SK-N-SH (cell line): ENCODE measurements around the gene ZNF133. TPM values are rescaled to one million over a fixed set of nuclear protein-coding genes. Genes with fewer than 3 reads are reported as not detected.

Source experiments
- CTCF ChIA-PET: fragments of 300-600, 350-600 bp; formaldehyde crosslinking; extraction: SDS; loops from one replicate; lab custom pipeline; 2021; lab: Yijun Ruan, JAX
- POLR2A ChIA-PET: fragments of 350-600 bp; sonication (Branson Sonifier 250); formaldehyde crosslinking; extraction: SDS; loops from one replicate; lab custom pipeline; 2020; ENCODE audit warnings: antibody characterized with exemption, inconsistent platforms; lab: Yijun Ruan, JAX
- DNase-seq: peaks from one replicate; pipeline ENCODE4 v3.0.0; 2012
- H2AFZ ChIP-seq: fragments of 200-600 bp; sonication (generic); 2 replicates; pipeline ENCODE4 v1.8.1; 2016; ENCODE audit warnings: antibody characterized with exemption, mild to moderate bottlenecking, low read depth
- H3F3A ChIP-seq: fragments of 200-600 bp; sonication (generic); replicated peaks from 2 replicates; pipeline ENCODE3; 2016; ENCODE audit warnings: antibody characterized with exemption, mild to moderate bottlenecking; ENCODE audit not compliant: insufficient read depth
- H3K27ac ChIP-seq, 2 experiments: fragments of 200-500 bp in 1 of 2; fragments of 200-600 bp in 1 of 2; sonication (Bioruptor generic) in 1 of 2; sonication (generic), shearing (Covaris generic) in 1 of 2; 2 replicates each; pipeline versions ENCODE4 v1.5.1 to v1.6.1; 2014 to 2016; ENCODE audit warnings: low read depth in 2 of 2, inconsistent platforms in 1 of 2, low read length in 1 of 2, mild to moderate bottlenecking in 1 of 2, mixed read lengths in 1 of 2
- H3K27me3 ChIP-seq: fragments of 200-600 bp; sonication (generic), shearing (Covaris generic); 2 replicates; pipeline ENCODE4 v1.6.1; 2016; ENCODE audit warnings: mixed run types; ENCODE audit not compliant: insufficient read depth
- H3K36me3 ChIP-seq, 2 experiments: fragments of 200-500 bp in 1 of 2; fragments of 200-600 bp in 1 of 2; sonication (Bioruptor generic) in 1 of 2; sonication (generic) in 1 of 2; replicated peaks in 1 of 2; 2 replicates each; pipeline versions ENCODE3 to v1.5.1; 2014 to 2016; ENCODE audit warnings: low read length in 1 of 2, mild to moderate bottlenecking in 1 of 2; ENCODE audit not compliant: insufficient read depth in 2 of 2, control insufficient read depth in 1 of 2
- H3K4me1 ChIP-seq, 2 experiments: fragments of 200-500 bp in 1 of 2; fragments of 200-600 bp in 1 of 2; sonication (Bioruptor generic) in 1 of 2; sonication (generic), shearing (Covaris generic) in 1 of 2; 2 replicates each; pipeline versions ENCODE4 v1.5.1 to v1.6.1; 2014 to 2016; ENCODE audit warnings: low read depth in 1 of 2, low read length in 1 of 2, mixed run types in 1 of 2; ENCODE audit not compliant: insufficient read depth in 2 of 2, control insufficient read depth in 1 of 2
- H3K4me2 ChIP-seq: fragments of 200-600 bp; sonication (generic), shearing (Covaris generic); 2 replicates; pipeline ENCODE4 v1.6.1; 2017; ENCODE audit warnings: mixed run types
- H3K4me3 ChIP-seq, 2 experiments: fragments of 200-500 bp in 1 of 2; fragments of 200-600 bp in 1 of 2; sonication (Bioruptor generic) in 1 of 2; sonication (generic), shearing (Covaris generic) in 1 of 2; 2 replicates each; pipeline versions ENCODE4 v1.5.1 to v1.8.1; 2014 to 2016; ENCODE audit warnings: low read depth in 2 of 2, inconsistent platforms in 1 of 2, low read length in 1 of 2, mild to moderate bottlenecking in 1 of 2, mixed read lengths in 1 of 2, moderate library complexity in 1 of 2
- H3K79me2 ChIP-seq: fragments of 200-600 bp; sonication (generic); 2 replicates; pipeline ENCODE4 v1.8.1; 2017; ENCODE audit warnings: mild to moderate bottlenecking; ENCODE audit not compliant: insufficient read depth
- H3K9ac ChIP-seq: fragments of 200-600 bp; sonication (generic); 2 replicates; pipeline ENCODE4 v1.6.1; 2017; ENCODE audit warnings: mixed run types
- H3K9me2 ChIP-seq: fragments of 200-600 bp; sonication (generic); 2 replicates; pipeline ENCODE4 v1.6.1; 2017; ENCODE audit warnings: mixed run types
- H3K9me3 ChIP-seq: fragments of 200-600 bp; sonication (generic); 2 replicates; pipeline ENCODE4 v1.6.1; 2017; ENCODE audit warnings: mixed run types, mild to moderate bottlenecking, moderate library complexity
- H4K20me1 ChIP-seq: fragments of 200-600 bp; sonication (generic); 2 replicates; pipeline ENCODE4 v1.6.1; 2017; ENCODE audit warnings: mild to moderate bottlenecking, mixed run types; ENCODE audit not compliant: insufficient read depth
- CHD2 ChIP-seq: fragments of 150-350 bp; IDR thresholded peaks from 2 replicates; pipeline ENCODE4 v1.6.1; 2018; ENCODE audit warnings: low read length; ENCODE audit not compliant: partially characterized antibody
- ELF1 ChIP-seq: IDR thresholded peaks from 2 replicates; pipeline ENCODE4 v1.4.0; 2012
- EZH2phosphoT487 ChIP-seq: fragments of 200-600 bp; sonication (generic); IDR thresholded peaks from 2 replicates; pipeline ENCODE4 v1.6.1; 2017; ENCODE audit warnings: low read depth, mixed run types, mild to moderate bottlenecking, antibody characterized with exemption, moderate library complexity, borderline replicate concordance
- FOSL2 ChIP-seq: IDR thresholded peaks from 2 replicates; pipeline ENCODE4 v1.4.0; 2012; ENCODE audit warnings: low read depth, mild to moderate bottlenecking, moderate library complexity, borderline replicate concordance
- GABPA ChIP-seq: IDR thresholded peaks from 2 replicates; pipeline ENCODE4 v1.4.0; 2012; ENCODE audit warnings: low read depth, mild to moderate bottlenecking
- GATA2 ChIP-seq: sonication (generic); formaldehyde crosslinking; IDR thresholded peaks from 2 replicates; pipeline ENCODE4 v1.5.0; 2020; ENCODE audit warnings: mild to moderate bottlenecking, missing genetic modification reagents
- JUND ChIP-seq: IDR thresholded peaks from 2 replicates; pipeline ENCODE4 v1.4.0; 2012
- RAD21 ChIP-seq: IDR thresholded peaks from 2 replicates; pipeline ENCODE4 v1.6.1; 2012; ENCODE audit warnings: mild to moderate bottlenecking, low read length
- RCOR1 ChIP-seq: fragments of 150-350 bp; IDR thresholded peaks from 2 replicates; pipeline ENCODE4 v1.6.1; 2017; ENCODE audit warnings: antibody characterized with exemption, low read length
- RXRA ChIP-seq: IDR thresholded peaks from 2 replicates; pipeline ENCODE4 v1.4.0; 2012; ENCODE audit warnings: low read depth, mild to moderate bottlenecking, borderline replicate concordance
- SMC3 ChIP-seq: IDR thresholded peaks from 2 replicates; pipeline ENCODE4 v1.6.1; 2012; ENCODE audit warnings: low read depth, low read length, improper control_type of control experiment
- TAF1 ChIP-seq: IDR thresholded peaks from 2 replicates; pipeline ENCODE4 v1.6.1; 2012; ENCODE audit warnings: low read depth, mild to moderate bottlenecking, low read length, moderate library complexity, borderline replicate concordance
- TCF12 ChIP-seq: IDR thresholded peaks from 2 replicates; pipeline ENCODE4 v1.4.0; 2012
- WGBS: methylation state at CpG from one replicate; pipeline ENCODE4 v1.1.6; 2017; ENCODE audit warnings: low lambda C conversion rate; 5-methylcytosine and 5-hydroxymethylcytosine counted together
- polyA plus RNA-seq, 3 experiments: library from polyadenylated mRNA; depleted of rRNA; stranded (reverse); fragments of >200 nt; gene quantifications; 2 replicates each; pipeline ENCODE4 v1.2.3, GENCODE V29; 2012
- TF ChIP-seq, protein P1 (sequence below): fragments of 150-350 bp; IDR thresholded peaks from 2 replicates; pipeline ENCODE4 v1.6.1; 2017; ENCODE audit warnings: antibody characterized with exemption, low read length, low read depth, borderline replicate concordance
- TF ChIP-seq, protein P2 (sequence below): IDR thresholded peaks from 2 replicates; pipeline ENCODE4 v1.4.0; 2012; ENCODE audit warnings: low read depth, borderline replicate concordance
- TF ChIP-seq, protein P3 (sequence below): IDR thresholded peaks from 2 replicates; pipeline ENCODE4; 2012
- TF ChIP-seq, protein P4 (sequence below): IDR thresholded peaks from 2 replicates; pipeline ENCODE4 v1.6.1; 2012; ENCODE audit warnings: mild to moderate bottlenecking, low read depth, low read length, moderate library complexity
- TF ChIP-seq, protein P5 (sequence below): IDR thresholded peaks from 2 replicates; pipeline ENCODE4 v1.4.0; 2012; ENCODE audit warnings: low read depth, borderline replicate concordance

Gene ZNF133
- polyA plus RNA-seq, 1 of the 3 experiments (the other 2 are of a cell fraction) = 15.5 TPM

DNA sequence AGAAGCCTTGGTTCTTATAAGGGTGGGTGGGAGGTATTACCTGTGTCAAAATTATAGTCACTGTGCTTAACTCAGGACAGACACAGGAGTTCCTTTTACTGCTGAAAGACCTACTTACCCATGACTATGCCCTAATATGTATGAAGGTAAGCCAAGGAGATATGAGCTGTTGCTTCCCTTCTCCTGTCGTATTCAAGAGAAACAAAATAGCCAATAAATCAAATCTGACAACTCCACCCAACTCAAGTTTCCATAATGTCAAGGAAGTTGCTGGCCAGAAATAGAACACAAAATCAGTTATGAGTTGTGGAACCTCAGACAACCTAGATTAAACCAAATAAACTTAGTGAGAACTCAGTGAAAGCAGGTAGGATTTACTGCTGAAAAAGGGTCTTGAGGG lies 25.1 kb downstream of the ZNF133 start:
- no peak overlapping the region for H3K4me2 ChIP-seq
- no peak for TF ChIP-seq EZH2phosphoT487
- no peak for TF ChIP-seq FOSL2
- no peak for TF ChIP-seq RCOR1
- no peak for TF ChIP-seq RXRA
- TF ChIP-seq, protein P1, sequence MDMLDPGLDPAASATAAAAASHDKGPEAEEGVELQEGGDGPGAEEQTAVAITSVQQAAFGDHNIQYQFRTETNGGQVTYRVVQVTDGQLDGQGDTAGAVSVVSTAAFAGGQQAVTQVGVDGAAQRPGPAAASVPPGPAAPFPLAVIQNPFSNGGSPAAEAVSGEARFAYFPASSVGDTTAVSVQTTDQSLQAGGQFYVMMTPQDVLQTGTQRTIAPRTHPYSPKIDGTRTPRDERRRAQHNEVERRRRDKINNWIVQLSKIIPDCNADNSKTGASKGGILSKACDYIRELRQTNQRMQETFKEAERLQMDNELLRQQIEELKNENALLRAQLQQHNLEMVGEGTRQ = no peak
- TF ChIP-seq TAF1 = no peak
- TF ChIP-seq JUND = no peak
- TF ChIP-seq, protein P2, sequence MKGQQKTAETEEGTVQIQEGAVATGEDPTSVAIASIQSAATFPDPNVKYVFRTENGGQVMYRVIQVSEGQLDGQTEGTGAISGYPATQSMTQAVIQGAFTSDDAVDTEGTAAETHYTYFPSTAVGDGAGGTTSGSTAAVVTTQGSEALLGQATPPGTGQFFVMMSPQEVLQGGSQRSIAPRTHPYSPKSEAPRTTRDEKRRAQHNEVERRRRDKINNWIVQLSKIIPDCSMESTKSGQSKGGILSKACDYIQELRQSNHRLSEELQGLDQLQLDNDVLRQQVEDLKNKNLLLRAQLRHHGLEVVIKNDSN = no peak
- TF ChIP-seq, protein P3, sequence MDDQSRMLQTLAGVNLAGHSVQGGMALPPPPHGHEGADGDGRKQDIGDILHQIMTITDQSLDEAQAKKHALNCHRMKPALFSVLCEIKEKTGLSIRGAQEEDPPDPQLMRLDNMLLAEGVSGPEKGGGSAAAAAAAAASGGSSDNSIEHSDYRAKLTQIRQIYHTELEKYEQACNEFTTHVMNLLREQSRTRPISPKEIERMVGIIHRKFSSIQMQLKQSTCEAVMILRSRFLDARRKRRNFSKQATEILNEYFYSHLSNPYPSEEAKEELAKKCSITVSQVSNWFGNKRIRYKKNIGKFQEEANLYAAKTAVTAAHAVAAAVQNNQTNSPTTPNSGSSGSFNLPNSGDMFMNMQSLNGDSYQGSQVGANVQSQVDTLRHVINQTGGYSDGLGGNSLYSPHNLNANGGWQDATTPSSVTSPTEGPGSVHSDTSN = no peak
- TF ChIP-seq, all 33 proteins: peak for 0
- ChIA-PET CTCF (interaction anchor here (0.8 to 2.3 kb wide), 2 partner anchors 8 to 25 kb away, joined by 3 to 6 read pairs; partner anchors contain the start of gene ZNF133), POLR2A (interaction anchor here (0.8 kb wide), 1 partner anchor 25 kb away, joined by 3 read pairs; the partner anchor contains the start of gene ZNF133)
- H3F3A ChIP-seq = no peaks in the 10 kb centered on the region
- H3K4me3 ChIP-seq = no peak overlapping the region
- no peaks in the 10 kb centered on the region for H3K9me3 ChIP-seq
- no peak overlapping the region for H3K9ac ChIP-seq
- no peak for DNase-seq
- H4K20me1 ChIP-seq = no peaks in the 10 kb centered on the region
- no peaks in the 10 kb centered on the region for H3K9me2 ChIP-seq
- H3K36me3 ChIP-seq = peaks cover 19 to 56% of the 10 kb centered on the region in 2 experiments
- no peaks in the 10 kb centered on the region for H3K4me1 ChIP-seq
- no peaks in the 10 kb centered on the region for H3K27me3 ChIP-seq
- H3K27ac ChIP-seq = no peak overlapping the region
- no peak overlapping the region for H2AFZ ChIP-seq
- 84% methylated on average over 1 of the region's 1 CpG for WGBS
- H3K79me2 ChIP-seq = no peaks in the 10 kb centered on the region

DNA sequence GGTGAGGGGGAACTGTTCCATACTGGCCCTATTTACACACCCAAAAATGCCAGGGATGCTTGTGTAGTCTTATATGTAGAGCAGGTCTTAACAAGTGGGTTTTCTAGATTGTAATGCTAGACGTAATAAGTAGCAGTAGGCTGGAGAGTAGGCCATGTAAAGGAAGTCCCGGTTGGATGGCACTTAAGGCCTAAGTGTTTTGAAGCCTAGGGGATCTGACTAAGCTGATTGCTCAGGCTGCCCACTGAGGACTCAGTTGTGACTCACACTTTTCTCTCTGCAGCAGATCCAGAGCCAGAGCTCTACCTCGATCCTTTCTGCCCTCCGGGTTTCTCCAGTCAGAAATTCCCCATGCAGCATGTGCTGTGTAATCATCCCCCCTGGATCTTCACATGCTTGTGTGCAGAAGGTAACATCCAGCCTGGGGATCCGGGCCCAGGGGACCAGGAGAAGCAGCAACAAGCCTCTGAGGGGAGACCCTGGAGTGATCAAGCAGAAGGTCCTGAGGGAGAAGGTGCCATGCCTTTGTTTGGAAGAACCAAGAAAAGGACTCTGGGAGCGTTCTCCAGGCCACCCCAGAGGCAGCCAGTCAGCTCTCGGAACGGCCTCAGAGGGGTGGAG lies 26.6 kb downstream of the ZNF133 start:
- no peaks in the 10 kb centered on the region for H4K20me1 ChIP-seq
- no peaks in the 10 kb centered on the region for H3K27me3 ChIP-seq
- no peaks in the 10 kb centered on the region for H3F3A ChIP-seq
- DNase-seq = no peak
- ChIA-PET POLR2A (no interaction called here), CTCF (interaction anchor here (1.0 kb wide), 1 partner anchor 10 kb away, joined by 4 read pairs; no protein-coding TSS in a partner anchor)
- H3K4me3 ChIP-seq = no peak overlapping the region
- no peaks in the 10 kb centered on the region for H3K9me2 ChIP-seq
- no peak overlapping the region for H3K9ac ChIP-seq
- no peaks in the 10 kb centered on the region for H3K79me2 ChIP-seq
- peaks cover 19 to 45% of the 10 kb centered on the region in 2 experiments for H3K36me3 ChIP-seq
- no peak overlapping the region for H3K27ac ChIP-seq
- no peaks in the 10 kb centered on the region for H3K9me3 ChIP-seq
- no peak overlapping the region for H2AFZ ChIP-seq
- no peaks in the 10 kb centered on the region for H3K4me1 ChIP-seq
- H3K4me2 ChIP-seq = no peak overlapping the region
- WGBS = 77% methylated on average over 8 of the region's 8 CpGs
- TF ChIP-seq, protein P4, sequence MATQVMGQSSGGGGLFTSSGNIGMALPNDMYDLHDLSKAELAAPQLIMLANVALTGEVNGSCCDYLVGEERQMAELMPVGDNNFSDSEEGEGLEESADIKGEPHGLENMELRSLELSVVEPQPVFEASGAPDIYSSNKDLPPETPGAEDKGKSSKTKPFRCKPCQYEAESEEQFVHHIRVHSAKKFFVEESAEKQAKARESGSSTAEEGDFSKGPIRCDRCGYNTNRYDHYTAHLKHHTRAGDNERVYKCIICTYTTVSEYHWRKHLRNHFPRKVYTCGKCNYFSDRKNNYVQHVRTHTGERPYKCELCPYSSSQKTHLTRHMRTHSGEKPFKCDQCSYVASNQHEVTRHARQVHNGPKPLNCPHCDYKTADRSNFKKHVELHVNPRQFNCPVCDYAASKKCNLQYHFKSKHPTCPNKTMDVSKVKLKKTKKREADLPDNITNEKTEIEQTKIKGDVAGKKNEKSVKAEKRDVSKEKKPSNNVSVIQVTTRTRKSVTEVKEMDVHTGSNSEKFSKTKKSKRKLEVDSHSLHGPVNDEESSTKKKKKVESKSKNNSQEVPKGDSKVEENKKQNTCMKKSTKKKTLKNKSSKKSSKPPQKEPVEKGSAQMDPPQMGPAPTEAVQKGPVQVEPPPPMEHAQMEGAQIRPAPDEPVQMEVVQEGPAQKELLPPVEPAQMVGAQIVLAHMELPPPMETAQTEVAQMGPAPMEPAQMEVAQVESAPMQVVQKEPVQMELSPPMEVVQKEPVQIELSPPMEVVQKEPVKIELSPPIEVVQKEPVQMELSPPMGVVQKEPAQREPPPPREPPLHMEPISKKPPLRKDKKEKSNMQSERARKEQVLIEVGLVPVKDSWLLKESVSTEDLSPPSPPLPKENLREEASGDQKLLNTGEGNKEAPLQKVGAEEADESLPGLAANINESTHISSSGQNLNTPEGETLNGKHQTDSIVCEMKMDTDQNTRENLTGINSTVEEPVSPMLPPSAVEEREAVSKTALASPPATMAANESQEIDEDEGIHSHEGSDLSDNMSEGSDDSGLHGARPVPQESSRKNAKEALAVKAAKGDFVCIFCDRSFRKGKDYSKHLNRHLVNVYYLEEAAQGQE = no peak
- TF ChIP-seq, protein P2 = no peak
- TF ChIP-seq RXRA (no peak), TCF12 (no peak), GABPA (no peak), GATA2 (CRISPR knock-in tag) (no peak), RAD21 (no peak), ELF1 (no peak), SMC3 (no peak), CHD2 (no peak)
- TF ChIP-seq, protein P5, sequence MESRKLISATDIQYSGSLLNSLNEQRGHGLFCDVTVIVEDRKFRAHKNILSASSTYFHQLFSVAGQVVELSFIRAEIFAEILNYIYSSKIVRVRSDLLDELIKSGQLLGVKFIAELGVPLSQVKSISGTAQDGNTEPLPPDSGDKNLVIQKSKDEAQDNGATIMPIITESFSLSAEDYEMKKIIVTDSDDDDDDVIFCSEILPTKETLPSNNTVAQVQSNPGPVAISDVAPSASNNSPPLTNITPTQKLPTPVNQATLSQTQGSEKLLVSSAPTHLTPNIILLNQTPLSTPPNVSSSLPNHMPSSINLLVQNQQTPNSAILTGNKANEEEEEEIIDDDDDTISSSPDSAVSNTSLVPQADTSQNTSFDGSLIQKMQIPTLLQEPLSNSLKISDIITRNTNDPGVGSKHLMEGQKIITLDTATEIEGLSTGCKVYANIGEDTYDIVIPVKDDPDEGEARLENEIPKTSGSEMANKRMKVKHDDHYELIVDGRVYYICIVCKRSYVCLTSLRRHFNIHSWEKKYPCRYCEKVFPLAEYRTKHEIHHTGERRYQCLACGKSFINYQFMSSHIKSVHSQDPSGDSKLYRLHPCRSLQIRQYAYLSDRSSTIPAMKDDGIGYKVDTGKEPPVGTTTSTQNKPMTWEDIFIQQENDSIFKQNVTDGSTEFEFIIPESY = no peak
